B cell (primary cell): ENCODE measurements around the gene UHRF2. TPM values are rescaled to one million over a fixed set of nuclear protein-coding genes. Genes with fewer than 3 reads are reported as not detected.

Source experiments
- ATAC-seq: fragments of 200-7000 bp; cut with Tn5 transposase; one replicate; pipeline ENCODE4 v1.10.0; 2021; ENCODE audit warnings: low read depth, mild to moderate bottlenecking, moderate number of reproducible peaks, moderate library complexity
- CTCF ChIA-PET: fragments of 350-600 bp; sonication (Branson Sonifier 250); formaldehyde crosslinking; loops from one replicate; lab custom pipeline; 2021; ENCODE audit warnings: antibody characterized with exemption, inconsistent platforms; lab: Charles Lee
- POLR2A ChIA-PET: fragments of 350-600 bp; sonication (Branson Sonifier 250); formaldehyde crosslinking; loops from one replicate; lab custom pipeline; 2021; ENCODE audit warnings: antibody characterized with exemption; lab: Charles Lee
- DNase-seq: peaks from one replicate; pipeline ENCODE4 v3.0.0; 2013
- H2AFZ ChIP-seq: 2 replicates; pipeline ENCODE4 v1.6.1; 2012; ENCODE audit warnings: mild to moderate bottlenecking, low read depth, low read length; ENCODE audit not compliant: insufficient read depth, poor library complexity, severe bottlenecking
- H3K27ac ChIP-seq, 2 donors: 1 replicate in 1 of 2; 2 replicates in 1 of 2; pipeline ENCODE4 v1.5.1; 2012 to 2013; ENCODE audit warnings: low read length in 2 of 2, mild to moderate bottlenecking in 2 of 2, moderate library complexity in 1 of 2
- H3K27me3 ChIP-seq, 4 experiments: fragments of 200-600 bp in 1 of 4; sonication (generic) in 1 of 4; replicated peaks in 1 of 4; 1 replicate in 2 of 4; 2 replicates in 2 of 4; pipeline versions ENCODE4 v1.6.1 to v1.7.0; 2013 to 2016; ENCODE audit warnings: low read length in 3 of 4, mild to moderate bottlenecking in 2 of 4, mixed read lengths in 1 of 4, moderate library complexity in 1 of 4; ENCODE audit not compliant: insufficient read depth in 4 of 4, control insufficient read depth in 3 of 4; ENCODE audit errors: control extremely low read depth in 1 of 4
- H3K36me3 ChIP-seq, 2 experiments: replicated peaks in 1 of 2; 1 replicate in 1 of 2; 2 replicates in 1 of 2; pipeline versions ENCODE4 v1.6.1 to v1.7.1; 2013; ENCODE audit warnings: low read length in 1 of 2; ENCODE audit not compliant: insufficient read depth in 2 of 2, control insufficient read depth in 1 of 2; ENCODE audit errors: control extremely low read depth in 1 of 2, extremely low read depth in 1 of 2
- H3K4me1 ChIP-seq, 2 donors: fragments of 200-600 bp in 1 of 2; sonication (generic) in 1 of 2; 1 replicate in 1 of 2; 2 replicates in 1 of 2; pipeline versions ENCODE4 v1.5.1 to v1.6.1; 2013 to 2017; ENCODE audit warnings: low read length in 2 of 2; ENCODE audit not compliant: control insufficient read depth in 2 of 2, insufficient read depth in 2 of 2
- H3K4me2 ChIP-seq: replicated peaks from 2 replicates; pipeline ENCODE3; 2012; ENCODE audit warnings: mild to moderate bottlenecking, low read depth, low read length; ENCODE audit not compliant: poor library complexity, severe bottlenecking
- H3K4me3 ChIP-seq, 5 experiments: fragments of 200-600 bp in 1 of 5; sonication (generic) in 1 of 5; 1 replicate in 3 of 5; 2 replicates in 2 of 5; pipeline versions ENCODE4 v1.5.1 to v1.7.0; 2011 to 2016; ENCODE audit warnings: low read length in 4 of 5, mild to moderate bottlenecking in 4 of 5, low read depth in 2 of 5, control low read depth in 1 of 5, moderate library complexity in 1 of 5; ENCODE audit not compliant: insufficient read depth in 1 of 5; ENCODE audit errors: control extremely low read depth in 1 of 5, extremely low read depth in 1 of 5
- H3K79me2 ChIP-seq: fragments of 200-600 bp; sonication (generic); one replicate; pipeline ENCODE4 v1.6.0; 2016; ENCODE audit warnings: low read length; ENCODE audit not compliant: control insufficient read depth, insufficient read depth
- H3K9ac ChIP-seq: fragments of 200-600 bp; sonication (generic); 2 replicates; pipeline ENCODE4 v1.6.1; 2017; ENCODE audit warnings: mild to moderate bottlenecking, low read length, moderate library complexity
- H3K9me3 ChIP-seq, 3 donors: one replicate each; pipeline versions ENCODE4 v1.6.1 to v1.7.1; 2013; ENCODE audit warnings: low read length in 2 of 3; ENCODE audit not compliant: control insufficient read depth in 2 of 3, insufficient read depth in 1 of 3; ENCODE audit errors: control extremely low read depth in 1 of 3
- H4K20me1 ChIP-seq: 2 replicates; pipeline ENCODE4 v1.6.0; 2012; ENCODE audit warnings: mild to moderate bottlenecking, low read length; ENCODE audit not compliant: insufficient read depth, control insufficient read depth, poor library complexity, severe bottlenecking
- H3K27ac Mint-ChIP-seq: one replicate; pipeline ENCODE4 v1.8.0; 2021; ENCODE audit warnings: mixed read lengths
- H3K27me3 Mint-ChIP-seq: one replicate; pipeline ENCODE4 v1.8.0; 2021; ENCODE audit warnings: mixed read lengths
- H3K4me1 Mint-ChIP-seq: one replicate; pipeline ENCODE4 v1.8.0; 2021; ENCODE audit warnings: mixed read lengths
- H3K4me3 Mint-ChIP-seq: one replicate; pipeline ENCODE4 v1.8.0; 2021; ENCODE audit warnings: mixed read lengths
- H3K9me3 Mint-ChIP-seq: one replicate; pipeline ENCODE4 v1.8.0; 2022; ENCODE audit warnings: mixed read lengths; ENCODE audit not compliant: insufficient read depth
- CTCF ChIP-seq: fragments of 200-600 bp; IDR thresholded peaks from one replicate; pipeline ENCODE4 v1.8.0; 2022; ENCODE audit warnings: antibody characterized with exemption, mild to moderate bottlenecking
- EZH2 ChIP-seq: IDR thresholded peaks from 2 replicates; pipeline ENCODE4 v1.6.1; 2012; ENCODE audit warnings: borderline replicate concordance, low read depth, mild to moderate bottlenecking, moderate library complexity, low read length; ENCODE audit not compliant: insufficient read depth, poor library complexity, severe bottlenecking
- WGBS: methylation state at CpG from one replicate; pipeline ENCODE4 v1.1.5; 2013; ENCODE audit warnings: missing lambda C conversion rate; ENCODE audit not compliant: insufficient coverage; 5-methylcytosine and 5-hydroxymethylcytosine counted together
- intact Hi-C: fragments of 100-400 bp; cut with micrococcal nuclease; formaldehyde crosslinking; loops from one replicate; pipeline ENCODE4 v1.10.0; 2022
- polyA plus RNA-seq: library from polyadenylated mRNA; depleted of rRNA; stranded (reverse); fragments of >200 nt; gene quantifications from 2 replicates; pipeline ENCODE4 v1.2.3, GENCODE V29; 2012
- total RNA-seq, 2 donors: library from RNA; stranded (reverse); fragments of 120-200 nt in 1 of 2; gene quantifications; 1 replicate in 1 of 2; 2 replicates in 1 of 2; pipeline versions ENCODE4 v1.2.3 to v1.2.4, GENCODE V29; 2013 to 2022

The UHRF2 gene
- total and polyA plus RNA-seq, 2 donors (not counting 1 experiment from before 2014, with no cell fraction given) = 85.6 to 153 TPM

GRCh38 chr9:6382681-6383080, 30.3 kb upstream of the UHRF2 start:
- no CpG with 5 or more reads among the region's 1 CpG for WGBS
- Histone ChIP-seq H3K27me3 (no peaks in the 10 kb centered on the region), H3K9me3 (peaks cover 0 to 8% (median 3%) of the 10 kb centered on the region in 3 donors), H3K4me3 (no peak overlapping the region), H2AFZ (no peak overlapping the region), H3K79me2 (no peaks in the 10 kb centered on the region), H3K27ac (no peak overlapping the region), H4K20me1 (no peaks in the 10 kb centered on the region), H3K36me3 (no peaks in the 10 kb centered on the region), H3K4me1 (peaks cover 14 to 18% of the 10 kb centered on the region in 2 donors), H3K9ac (no peak overlapping the region), H3K4me2 (no peak overlapping the region)
- intact Hi-C loops = no loop called here
- DNase-seq = no peak
- Mint-ChIP-seq H3K4me1 (peaks cover 21% of the 10 kb centered on the region), H3K4me3 (no peak overlapping the region), H3K9me3 (peaks cover 2% of the 10 kb centered on the region), H3K27ac (no peak overlapping the region), H3K27me3 (no peaks in the 10 kb centered on the region)
- ChIA-PET CTCF (no interaction called here), POLR2A (no interaction called here)
- TF ChIP-seq CTCF (no peak), EZH2 (no peak)
- ATAC-seq = no peak

DNA sequence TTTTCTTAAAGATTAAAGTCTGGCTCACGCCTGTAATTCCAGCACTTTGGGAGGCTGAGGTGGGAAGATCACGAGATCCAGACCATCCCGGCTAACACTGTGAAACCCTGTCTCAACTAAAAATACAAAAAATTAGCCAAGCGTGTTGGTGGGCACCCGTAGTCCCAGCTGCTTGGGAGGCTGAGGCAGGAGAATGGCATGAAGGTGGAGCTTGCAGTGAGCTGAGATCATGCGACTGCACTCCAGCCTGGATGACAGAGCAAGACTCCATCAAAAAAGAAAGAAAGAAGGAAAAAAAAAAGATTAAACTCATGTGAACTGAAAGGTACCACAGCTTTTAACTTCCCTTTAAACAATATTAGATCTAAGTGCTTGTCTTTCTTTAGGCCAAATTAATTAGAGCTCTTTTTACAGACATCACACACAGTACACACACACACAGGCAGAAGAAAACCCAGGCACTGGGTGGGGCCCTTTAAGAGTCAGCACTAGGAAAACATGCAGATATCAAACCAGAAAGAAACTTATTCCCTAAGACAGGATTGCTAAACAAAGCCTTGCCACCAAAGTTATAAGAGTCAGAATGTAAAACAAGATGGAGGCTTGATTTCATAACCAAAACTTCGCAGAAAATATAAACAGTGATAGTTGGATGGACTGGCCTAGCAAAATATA, 29.3 kb upstream of the UHRF2 start:
- H3K4me1 ChIP-seq = peaks cover 14 to 18% of the 10 kb centered on the region in 2 donors
- H3K4me3 ChIP-seq = no peak overlapping the region
- no peaks in the 10 kb centered on the region for H3K27me3 Mint-ChIP-seq
- no peaks in the 10 kb centered on the region for H3K79me2 ChIP-seq
- H3K27ac ChIP-seq = no peak overlapping the region
- no peak overlapping the region for H3K4me2 ChIP-seq
- H3K27me3 ChIP-seq = no peaks in the 10 kb centered on the region
- TF ChIP-seq CTCF (no peak), EZH2 (no peak)
- DNase-seq (no peak), ATAC-seq (no peak)
- POLR2A ChIA-PET = no interaction called here
- WGBS = no CpG with 5 or more reads among the region's 7 CpGs
- CTCF ChIA-PET = no interaction called here
- intact Hi-C loops = no loop called here
- no peak overlapping the region for H2AFZ ChIP-seq
- no peaks in the 10 kb centered on the region for H4K20me1 ChIP-seq
- H3K4me3 Mint-ChIP-seq = no peak overlapping the region
- H3K9me3 Mint-ChIP-seq = peaks cover 2% of the 10 kb centered on the region
- H3K36me3 ChIP-seq = no peaks in the 10 kb centered on the region
- H3K9ac ChIP-seq = no peak overlapping the region
- peaks cover 21% of the 10 kb centered on the region for H3K4me1 Mint-ChIP-seq
- no peak overlapping the region for H3K27ac Mint-ChIP-seq
- H3K9me3 ChIP-seq = peaks cover 0 to 8% (median 3%) of the 10 kb centered on the region in 3 donors
